Measurements from ENCODE around the gene ZFYVE27. TPM values are rescaled to one million over a fixed set of nuclear protein-coding genes. Genes with fewer than 3 reads are reported as not detected.
A peak's percentile ranks its signal among the peaks of the same experiment; 100 is the strongest.

ZFYVE27 gene
- total RNA-seq, 1 donor from 2014 or later: 13.7 TPM

GRCh38 chr10:97770255-97770654 lies 33.3 kb downstream of the ZFYVE27 start:
- no peak overlapping the region for H2AFZ ChIP-seq (replicated peaks)
- H4K20me1 ChIP-seq (ENCODE audit: low read depth): peaks cover 22% of the 10 kb centered on the region
- H3K9me3 Mint-ChIP-seq: no peaks in the 10 kb centered on the region
- peaks cover 2% of the 10 kb centered on the region for H3K36me3 Mint-ChIP-seq
- H3K4me3 ChIP-seq: no peak overlapping the region
- peak overlapping the region; percentile 50 for H3K4me3 Mint-ChIP-seq
- no peak overlapping the region for H3K27ac Mint-ChIP-seq
- H3K4me2 ChIP-seq: no peak overlapping the region
- no peak overlapping the region for H3K9ac ChIP-seq
- peaks cover 11% of the 10 kb centered on the region for H3F3A ChIP-seq (ENCODE audit: low read depth)
- H3K27me3 ChIP-seq: peaks cover 68% of the 10 kb centered on the region
- no peak for DNase-seq (ENCODE audit: low spot score)
- H3K79me2 ChIP-seq (ENCODE audit: low read depth): no peaks in the 10 kb centered on the region
- no peak overlapping the region for H3K27ac ChIP-seq
- no peaks in the 10 kb centered on the region for H3K36me3 ChIP-seq
- H3K27me3 Mint-ChIP-seq (ENCODE audit: insufficient read depth, low read depth): peaks cover 42% of the 10 kb centered on the region
- peaks cover 8% of the 10 kb centered on the region for H3K4me1 Mint-ChIP-seq
- no peaks in the 10 kb centered on the region for H3K4me1 ChIP-seq
- no peaks in the 10 kb centered on the region for H3K9me3 ChIP-seq (ENCODE audit: low read depth)
- TF ChIP-seq CTCF (IDR thresholded peaks at IDR 0.05) (no peak), EZH2phosphoT487 (IDR thresholded peaks at IDR 0.05) (no peak), EZH2 (IDR thresholded peaks at IDR 0.05) (no peak)

DNA sequence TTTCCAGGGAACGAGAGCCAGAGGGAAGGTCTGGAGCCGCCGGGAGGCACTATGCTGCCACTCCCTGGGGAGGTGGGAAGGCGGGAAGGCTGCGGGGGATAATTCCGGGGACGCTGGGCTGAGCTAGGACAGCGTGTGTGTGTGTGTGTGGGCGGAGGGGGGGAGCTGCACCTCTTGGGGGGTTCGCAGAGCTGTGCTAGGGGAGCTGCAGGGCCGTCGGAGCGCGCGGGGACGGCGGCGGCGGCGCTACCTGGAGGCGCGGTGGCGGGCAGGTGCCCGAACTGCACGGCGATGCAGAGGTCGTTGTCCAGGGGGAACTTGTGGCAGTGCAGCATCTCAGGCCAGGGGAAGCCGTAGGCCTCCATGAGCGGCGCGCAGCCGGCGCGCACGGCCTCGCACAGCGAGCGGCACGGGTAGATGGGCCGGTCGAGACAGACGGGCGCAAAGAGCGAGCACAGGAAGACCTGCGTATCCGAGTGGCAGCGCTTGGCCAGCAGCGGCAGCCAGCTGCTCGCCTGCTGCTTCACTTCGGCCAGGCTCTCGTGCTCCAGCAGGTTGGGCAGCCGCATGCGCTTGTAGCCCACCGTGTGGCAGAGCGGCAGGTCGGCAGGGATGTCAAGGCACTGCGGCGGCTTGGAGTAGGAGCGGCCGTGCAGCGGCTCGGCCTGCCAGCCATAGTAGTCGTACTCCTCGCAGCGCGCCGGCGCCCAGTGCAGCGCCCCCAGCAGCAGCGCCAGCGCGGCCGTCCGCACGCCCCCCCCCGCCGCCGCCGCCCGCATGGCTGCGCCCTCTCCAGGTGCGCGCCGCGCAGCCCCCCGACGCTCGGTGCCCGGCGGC lies 34.3 kb downstream of the ZFYVE27 start:
- H3K27me3 Mint-ChIP-seq (ENCODE audit: insufficient read depth, low read depth): peaks cover 42% of the 10 kb centered on the region
- peak overlapping the region; percentile 74 for H3K4me3 Mint-ChIP-seq
- Histone ChIP-seq H3K27me3 (peaks cover 68% of the 10 kb centered on the region), H3K79me2 (ENCODE audit: low read depth) (no peaks in the 10 kb centered on the region), H4K20me1 (ENCODE audit: low read depth) (peaks cover 22% of the 10 kb centered on the region), H3F3A (ENCODE audit: low read depth) (peaks cover 11% of the 10 kb centered on the region), H3K9ac (no peak overlapping the region), H3K36me3 (no peaks in the 10 kb centered on the region), H3K4me2 (peak overlapping the region; percentile 95), H3K9me3 (ENCODE audit: low read depth) (no peaks in the 10 kb centered on the region), H3K4me1 (no peaks in the 10 kb centered on the region), H2AFZ (replicated peaks) (peak overlapping the region; percentile 28), H3K27ac (no peak overlapping the region), H3K4me3 (peak overlapping the region; percentile 52)
- H3K9me3 Mint-ChIP-seq: no peaks in the 10 kb centered on the region
- H3K27ac Mint-ChIP-seq: no peak overlapping the region
- DNase-seq (ENCODE audit: low spot score): peak; percentile 82
- peaks cover 2% of the 10 kb centered on the region for H3K36me3 Mint-ChIP-seq
- TF ChIP-seq EZH2 (IDR thresholded peaks at IDR 0.05): peak; percentile 96
- TF ChIP-seq EZH2phosphoT487 (IDR thresholded peaks at IDR 0.05): peak; percentile 86
- TF ChIP-seq CTCF (IDR thresholded peaks at IDR 0.05): no peak
- H3K4me1 Mint-ChIP-seq: peaks cover 8% of the 10 kb centered on the region

DNA sequence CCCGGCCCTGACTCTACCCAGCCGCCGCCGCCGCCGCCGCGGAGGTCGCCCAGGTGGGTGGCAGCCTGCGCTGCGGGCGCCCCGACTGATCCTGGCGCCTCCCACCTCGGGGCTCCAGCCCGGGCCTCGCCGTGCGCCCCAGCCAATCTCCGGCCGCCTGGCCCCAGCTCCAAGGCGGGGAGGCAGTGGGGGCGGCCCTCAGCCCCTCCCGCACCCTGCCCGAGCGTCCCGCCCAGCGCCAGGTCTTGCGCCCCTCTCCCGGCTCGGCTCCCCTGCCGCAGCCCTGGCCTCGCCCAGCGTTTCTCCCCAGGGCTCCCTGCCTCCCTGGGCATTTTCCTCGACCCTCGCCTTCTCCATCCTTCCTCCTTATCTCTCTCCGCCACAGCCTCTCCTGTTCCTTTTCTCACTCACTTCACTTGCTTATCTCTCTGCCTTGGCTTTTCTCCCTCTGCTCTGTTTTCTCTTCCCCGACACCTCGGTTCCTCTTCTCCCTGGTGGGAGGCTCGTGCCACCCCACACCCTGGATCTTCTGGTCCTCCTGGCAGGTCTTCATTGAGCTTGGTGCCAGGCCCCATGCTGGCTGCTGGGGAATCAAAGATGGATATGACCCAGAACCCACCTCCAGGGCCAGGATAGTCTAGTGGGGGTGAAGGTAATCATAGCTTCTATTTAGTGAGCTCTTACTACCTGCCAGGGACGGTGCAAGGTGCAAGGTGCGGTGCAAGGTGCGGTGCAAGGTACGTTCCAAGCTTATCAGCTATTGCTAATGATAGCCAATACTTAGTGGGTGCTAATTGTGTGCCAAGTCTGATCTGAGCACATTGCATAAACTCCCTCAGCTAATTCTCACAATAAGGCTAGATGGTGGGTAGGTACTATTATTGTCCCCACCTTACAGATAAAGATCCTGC lies 35.2 kb downstream of the ZFYVE27 start, which contains the start of gene SFRP5:
Gene SFRP5, minus strand, starts transcription at position 87 of the 911 bp plus-strand sequence. CDS start 166 bp downstream, outside the sequence.
- DNase-seq (ENCODE audit: low spot score): peak; percentile 58
- Mint-ChIP-seq H3K9me3 (no peaks in the 10 kb centered on the region), H3K4me3 (peak within 1 kb of the TSS; percentile 74), H3K36me3 (peaks cover 2% of the 10 kb centered on the region), H3K27me3 (ENCODE audit: insufficient read depth, low read depth) (peaks cover 46% of the 10 kb centered on the region), H3K27ac (no peak within 1 kb of the TSS), H3K4me1 (peaks cover 8% of the 10 kb centered on the region)
- Histone ChIP-seq H3F3A (ENCODE audit: low read depth) (peaks cover 11% of the 10 kb centered on the region), H3K9me3 (ENCODE audit: low read depth) (no peaks in the 10 kb centered on the region), H3K4me2 (peak within 1 kb of the TSS; percentile 95), H3K27ac (no peak within 1 kb of the TSS), H3K36me3 (no peaks in the 10 kb centered on the region), H4K20me1 (ENCODE audit: low read depth) (peaks cover 22% of the 10 kb centered on the region), H3K27me3 (peaks cover 68% of the 10 kb centered on the region), H3K9ac (no peak within 1 kb of the TSS), H3K4me3 (peak within 1 kb of the TSS; percentile 52), H2AFZ (replicated peaks) (peak within 1 kb of the TSS; percentile 28), H3K79me2 (ENCODE audit: low read depth) (no peaks in the 10 kb centered on the region), H3K4me1 (no peaks in the 10 kb centered on the region)
- TF ChIP-seq CTCF (IDR thresholded peaks at IDR 0.05): no peak
- TF ChIP-seq EZH2 (IDR thresholded peaks at IDR 0.05): no peak
- TF ChIP-seq EZH2phosphoT487 (IDR thresholded peaks at IDR 0.05): no peak

All from neural progenitor cell (in vitro differentiated cells).